ENCODE results near the gene PCBP1.

- TF ChIP-seq CTCF (conservative IDR thresholded peaks at IDR 0.05; ENCODE audit: low read length) (no peak), EZH2phosphoT487 (IDR thresholded peaks at IDR 0.05; ENCODE audit: borderline replicate concordance) (no peak)
Measured at GRCh38 chr2:70041663-70042062, 45.6 kb upstream of the PCBP1 start.
